Esophagus squamous epithelium (tissue), 4 donors: ENCODE data around the gene ZSCAN1.

Source experiments
- CTCF ChIP-seq, 6 experiments: fragments of 450-650 bp in 4 of 6; fragments of 200-600 bp in 2 of 6; sonication (generic) in 2 of 6; IDR thresholded peaks; one replicate each; pipeline ENCODE4 v1.5.1; 2016 to 2019; ENCODE audit warnings: antibody characterized with exemption in 6 of 6, mild to moderate bottlenecking in 4 of 6, moderate library complexity in 4 of 6
- POLR2A ChIP-seq, 4 donors: fragments of 450-650 bp; IDR thresholded peaks; one replicate each; pipeline ENCODE4 v1.6.1; 2017; ENCODE audit warnings: antibody characterized with exemption in 4 of 4, mild to moderate bottlenecking in 4 of 4, moderate library complexity in 3 of 4

GRCh38 chr19:58002384-58003173, 31.2 kb upstream of the ZSCAN1 start, which contains the start of gene ZNF606:
- TF ChIP-seq CTCF (IDR thresholded peaks at IDR 0.05) (peak in 1 of 6 experiments; percentile 21), POLR2A (IDR thresholded peaks at IDR 0.05) (peak in 2 of 4 donors; percentile 62 to 78)
